ENCODE measurements around the gene VAMP7.
A peak's percentile ranks its signal among the peaks of the same experiment; 100 is the strongest.

VAMP7 gene

GRCh38 chrX:155888139-155888538, 7.0 kb downstream of the VAMP7 start:
- ATAC-seq, result peak; percentile 92
- TF ChIP-seq CSDC2 (CRISPR knock-in tag; IDR thresholded peaks at IDR 0.05), result no peak
- TF ChIP-seq ZFP3 (CRISPR knock-in tag; IDR thresholded peaks at IDR 0.05), result no peak
- no peak for TF ChIP-seq ESRRG (CRISPR knock-in tag; IDR thresholded peaks at IDR 0.05)
- no peak for TF ChIP-seq ZNF565 (CRISPR knock-in tag; conservative IDR thresholded peaks at IDR 0.05; ENCODE audit: low read depth)
- no peak for TF ChIP-seq ISL1 (CRISPR knock-in tag; IDR thresholded peaks at IDR 0.05)
- no peak for TF ChIP-seq ZNF8 (CRISPR knock-in tag; IDR thresholded peaks at IDR 0.05)
- no peak for TF ChIP-seq PATZ1 (CRISPR knock-in tag; IDR thresholded peaks at IDR 0.05; ENCODE audit: borderline replicate concordance)
- TF ChIP-seq OSR1 (CRISPR knock-in tag; IDR thresholded peaks at IDR 0.05), result no peak
- TF ChIP-seq GLIS3 (CRISPR knock-in tag; IDR thresholded peaks at IDR 0.05), result no peak
- TF ChIP-seq ARNTL (CRISPR knock-in tag; IDR thresholded peaks at IDR 0.05; ENCODE audit: borderline replicate concordance, low read depth), result no peak
- TF ChIP-seq TOX (CRISPR knock-in tag; IDR thresholded peaks at IDR 0.05; ENCODE audit: borderline replicate concordance), result no peak
- no peak for TF ChIP-seq TSHZ2 (CRISPR knock-in tag; IDR thresholded peaks at IDR 0.05)
- TF ChIP-seq POU6F1 (CRISPR knock-in tag; IDR thresholded peaks at IDR 0.05; ENCODE audit: borderline replicate concordance, low read depth), result no peak

- no peak for ATAC-seq
- TF ChIP-seq PATZ1 (CRISPR knock-in tag; IDR thresholded peaks at IDR 0.05; ENCODE audit: borderline replicate concordance) (no peak), TOX (CRISPR knock-in tag; IDR thresholded peaks at IDR 0.05; ENCODE audit: borderline replicate concordance) (no peak), ZFP3 (CRISPR knock-in tag; IDR thresholded peaks at IDR 0.05) (no peak)
Measured at GRCh38 chrX:155889328-155889727, 8.2 kb downstream of the VAMP7 start.

- TF ChIP-seq ARNTL (CRISPR knock-in tag; IDR thresholded peaks at IDR 0.05; ENCODE audit: borderline replicate concordance, low read depth) (no peak), RARB (CRISPR knock-in tag; IDR thresholded peaks at IDR 0.05) (no peak), OSR1 (CRISPR knock-in tag; IDR thresholded peaks at IDR 0.05) (no peak), ESRRG (CRISPR knock-in tag; IDR thresholded peaks at IDR 0.05) (no peak), TOX (CRISPR knock-in tag; IDR thresholded peaks at IDR 0.05; ENCODE audit: borderline replicate concordance) (no peak)
- no peak; the same call in 2 of the 3 replicates for ATAC-seq
Measured at GRCh38 chrX:155891446-155892210, 10.5 kb downstream of the VAMP7 start.

GRCh38 chrX:155893521-155893920, 12.4 kb downstream of the VAMP7 start:
- no peak for ATAC-seq
- TF ChIP-seq GLIS3 (CRISPR knock-in tag; IDR thresholded peaks at IDR 0.05), result no peak
- TF ChIP-seq TOX (CRISPR knock-in tag; IDR thresholded peaks at IDR 0.05; ENCODE audit: borderline replicate concordance), result no peak
- TF ChIP-seq ARNTL (CRISPR knock-in tag; IDR thresholded peaks at IDR 0.05; ENCODE audit: borderline replicate concordance, low read depth), result no peak
- TF ChIP-seq ZFP3 (CRISPR knock-in tag; IDR thresholded peaks at IDR 0.05), result no peak
- no peak for TF ChIP-seq SNAI2 (CRISPR knock-in tag; IDR thresholded peaks at IDR 0.05)
- no peak for TF ChIP-seq ISL1 (CRISPR knock-in tag; IDR thresholded peaks at IDR 0.05)

GRCh38 chrX:155896512-155896911, 15.4 kb downstream of the VAMP7 start:
- no peak for ATAC-seq
- no peak for TF ChIP-seq PPARA (CRISPR knock-in tag; IDR thresholded peaks at IDR 0.05; ENCODE audit: borderline replicate concordance)
- TF ChIP-seq TSHZ2 (CRISPR knock-in tag; IDR thresholded peaks at IDR 0.05), result no peak
- no peak for TF ChIP-seq TCF4 (CRISPR knock-in tag; IDR thresholded peaks at IDR 0.05; ENCODE audit: borderline replicate concordance)
- TF ChIP-seq CREB5 (CRISPR knock-in tag; IDR thresholded peaks at IDR 0.05; ENCODE audit: low read depth), result no peak
- no peak for TF ChIP-seq ESRRG (CRISPR knock-in tag; IDR thresholded peaks at IDR 0.05)
- TF ChIP-seq CSDC2 (CRISPR knock-in tag; IDR thresholded peaks at IDR 0.05), result no peak

All from SK-N-SH treated with all-trans-retinoic acid at 6 μM for 48 hours (cell line).